OCI-LY1 (cell line): ENCODE measurements around the gene ZNF575.

Experiments
- CTCF ChIP-seq: fragments of 200-600 bp; sonication (generic), shearing (Covaris generic); IDR thresholded peaks from 2 replicates; pipeline ENCODE4 v1.5.1; 2017; ENCODE audit warnings: mild to moderate bottlenecking, antibody characterized with exemption, low read length, moderate library complexity, mixed read lengths
- EZH2 ChIP-seq: fragments of 200-600 bp; sonication (generic), shearing (Covaris generic); IDR thresholded peaks from 2 replicates; pipeline ENCODE4 v1.8.0; 2017; ENCODE audit warnings: borderline replicate concordance, mixed run types, mild to moderate bottlenecking, antibody characterized with exemption, low read length, moderate library complexity, mixed read lengths

- no peak for TF ChIP-seq EZH2
- TF ChIP-seq CTCF = no peak
Observed at GRCh38 chr19:43499042-43499441, 33.9 kb upstream of the ZNF575 start.
